Right renal cortex interstitium (tissue), 3 donors: ENCODE results near the gene BBS9. TPM values are rescaled to one million over a fixed set of nuclear protein-coding genes. Genes with fewer than 3 reads are reported as not detected.
"Not testable (repeated sequence)": the region's sequence is repeated elsewhere in the genome, so short reads cannot be mapped to it uniquely, and the experiment has no call there.

Source experiments
- DNase-seq, 3 donors: peaks; one replicate each; pipeline ENCODE4 v3.0.0-alpha.2; 2013; ENCODE audit warnings: low read depth in 3 of 3, low spot score in 2 of 3
- polyA plus RNA-seq, 3 donors: library from polyadenylated mRNA; unstranded; fragments of 120-200 nt; gene quantifications; one replicate each; pipeline ENCODE4 v1.2.1, GENCODE V29; 2013; ENCODE audit not compliant: insufficient read length in 3 of 3

Gene BBS9
- polyA plus RNA-seq, 3 donors: 15.6 to 19.3 (median 16.3) TPM

DNA sequence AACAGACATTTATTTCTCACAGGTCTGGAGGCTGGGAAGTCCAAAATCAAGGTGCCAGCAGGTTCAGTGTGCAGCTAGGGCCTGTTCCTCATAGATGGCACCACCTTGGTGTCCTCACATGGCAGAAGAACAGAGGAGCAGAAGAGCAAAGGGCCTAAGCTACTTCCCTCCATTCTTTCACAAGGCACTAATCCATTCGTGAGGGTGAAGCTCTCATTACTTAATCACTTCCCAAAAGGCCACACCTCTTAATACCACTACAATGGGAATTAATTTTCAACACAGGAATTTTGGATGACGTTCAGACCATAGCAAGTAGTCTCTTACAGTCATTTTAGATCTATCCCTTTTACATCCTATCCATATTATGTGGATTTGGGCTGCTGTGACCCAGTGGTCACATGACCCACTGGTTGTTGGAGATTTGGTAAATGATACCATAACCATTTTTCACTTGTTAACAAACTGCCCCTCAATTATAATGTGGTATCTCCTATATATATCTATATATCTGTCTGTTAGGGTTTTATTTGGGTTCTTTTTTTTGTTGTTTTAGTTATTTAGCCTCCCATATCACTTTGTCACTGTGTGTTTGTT lies 63.4 kb downstream of the BBS9 start:
- no peak for DNase-seq

- DNase-seq: no peak
These were observed 64.0 kb downstream of the BBS9 start for GRCh38 chr7:33193308-33193864.

- no peak for DNase-seq
These were observed 65.9 kb downstream of the BBS9 start for GRCh38 chr7:33195264-33195663.

DNA sequence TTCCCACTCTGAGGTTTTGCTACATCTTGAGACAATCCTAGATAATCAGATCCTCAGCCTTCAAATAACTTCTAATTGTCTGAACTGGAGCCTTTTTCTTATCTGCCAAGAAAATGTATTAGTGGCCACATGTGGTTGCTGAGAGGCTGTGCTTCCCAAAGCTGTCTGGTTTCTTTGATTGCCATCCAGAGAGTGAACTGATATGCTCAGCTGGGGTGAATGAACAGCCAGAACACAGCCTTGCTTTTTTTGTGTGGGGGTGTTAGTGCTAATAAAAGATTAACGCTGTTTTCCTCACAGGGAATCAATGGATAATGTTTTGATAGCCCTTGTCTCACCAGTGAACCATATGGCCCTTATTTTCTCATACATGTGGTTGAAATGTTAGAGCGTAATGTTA lies 66.9 kb downstream of the BBS9 start:
- no peak for DNase-seq

DNA sequence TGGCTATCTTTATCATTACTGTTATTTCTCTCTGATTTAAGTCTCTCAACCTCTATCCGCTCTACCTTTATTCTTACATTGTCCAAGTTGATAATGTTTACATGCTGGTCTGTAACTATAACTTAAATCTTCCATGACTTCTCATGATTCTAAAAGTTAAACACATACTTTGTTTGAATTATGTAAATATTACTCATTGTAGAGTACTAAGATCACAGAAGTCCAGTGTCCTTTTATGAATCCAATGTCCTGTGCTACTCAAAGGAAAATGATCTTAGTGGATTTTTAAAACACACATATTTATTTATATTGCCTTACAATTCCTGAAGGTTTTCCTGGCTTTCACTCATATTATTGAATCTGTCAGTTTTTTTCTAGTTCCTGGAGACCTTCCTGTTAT lies 70.9 kb downstream of the BBS9 start:
- DNase-seq: no peak

DNA sequence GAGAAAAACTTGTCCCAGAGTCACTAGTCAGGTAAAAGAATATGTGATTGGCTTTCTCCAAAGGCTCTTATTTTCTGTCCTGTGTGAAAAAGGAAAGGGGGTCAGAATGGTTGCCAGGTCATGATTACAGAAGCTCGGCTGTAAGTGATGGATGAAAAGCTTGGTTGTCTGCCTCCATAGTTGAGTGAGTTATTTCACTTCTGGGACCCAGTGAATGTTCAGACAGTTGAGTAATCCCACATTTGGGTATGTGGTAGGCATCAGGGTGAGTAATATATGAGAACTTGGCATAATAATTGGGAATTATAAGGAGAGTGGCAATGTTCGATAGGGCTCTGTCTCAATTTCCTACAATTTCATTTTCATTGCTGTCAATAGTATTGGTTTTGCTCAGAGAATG lies 72.5 kb downstream of the BBS9 start:
- no peak for DNase-seq

GRCh38 chr7:33210958-33211357 lies 81.6 kb downstream of the BBS9 start:
- no peak for DNase-seq

DNA sequence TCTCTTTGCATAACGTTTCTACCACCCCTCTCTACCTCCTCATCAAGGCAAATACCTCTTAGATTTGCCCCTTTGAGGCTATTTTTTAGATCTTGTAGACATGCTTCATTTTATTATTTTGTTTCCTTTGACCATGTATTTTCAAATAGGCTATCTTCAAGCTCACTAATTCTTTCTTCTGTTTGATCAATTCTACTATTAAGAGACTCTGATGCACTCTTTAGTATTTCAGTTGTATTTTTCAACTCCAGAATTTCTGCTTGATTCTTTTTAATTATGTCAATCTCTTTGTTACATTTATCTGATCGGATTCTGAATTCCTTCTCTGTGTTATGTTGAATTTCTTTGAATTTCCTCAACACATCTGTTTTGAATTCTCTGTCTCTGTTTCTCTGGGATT lies 82.8 kb downstream of the BBS9 start:
- DNase-seq: no peak

GRCh38 chr7:33215992-33216391 lies 86.6 kb downstream of the BBS9 start:
- DNase-seq: no peak

- no peak for DNase-seq
These were observed 88.2 kb downstream of the BBS9 start for GRCh38 chr7:33217595-33217994.

- DNase-seq: not testable (repeated sequence)
These were observed 89.6 kb downstream of the BBS9 start for GRCh38 chr7:33218841-33219535.

GRCh38 chr7:33220231-33220630 lies 90.9 kb downstream of the BBS9 start:
- no peak for DNase-seq

GRCh38 chr7:33221390-33221789 lies 92.0 kb downstream of the BBS9 start:
- DNase-seq: no peak

- no peak for DNase-seq
These were observed 103.3 kb downstream of the BBS9 start for GRCh38 chr7:33232632-33233145.

DNA sequence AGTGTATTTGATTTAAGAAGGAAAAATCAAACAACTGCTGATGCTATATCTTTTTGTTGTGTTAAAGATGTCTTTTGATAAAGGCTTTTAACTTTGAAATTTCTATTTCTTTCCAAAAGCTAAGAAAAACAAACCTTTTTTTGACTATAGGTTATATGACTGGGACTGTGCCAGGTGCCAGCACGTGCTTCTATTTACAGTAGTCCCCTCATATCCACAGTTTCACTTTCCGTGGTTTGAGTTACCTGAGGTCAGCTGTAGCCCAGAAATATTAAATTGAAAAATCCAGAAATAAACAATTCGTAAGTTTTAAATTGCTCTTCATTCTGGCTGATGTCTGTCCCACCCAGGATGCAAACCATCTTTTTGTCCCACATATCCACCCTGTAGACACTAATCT lies 104.3 kb downstream of the BBS9 start:
- no peak for DNase-seq

DNA sequence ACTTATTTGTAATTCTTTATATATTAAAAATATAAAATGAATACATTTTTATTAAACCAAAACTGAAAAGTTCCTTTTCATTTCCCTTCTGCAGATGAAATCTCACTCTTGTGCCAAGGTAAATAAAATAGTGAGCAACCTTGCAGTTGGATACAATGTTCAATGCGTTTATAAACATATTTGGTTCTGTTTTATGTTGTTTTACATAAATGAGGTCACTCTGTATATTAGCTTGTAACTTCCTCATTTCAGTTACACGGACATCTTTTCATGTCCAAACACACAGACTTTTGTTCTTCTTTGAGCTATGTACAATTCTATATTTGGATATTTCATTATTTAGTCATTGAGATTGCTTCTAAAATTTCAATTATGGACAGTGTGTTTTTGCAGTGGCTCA lies 107.7 kb downstream of the BBS9 start:
- DNase-seq: no peak

GRCh38 chr7:33243319-33243881 lies 114.0 kb downstream of the BBS9 start:
- DNase-seq: peak in 2 of 3 donors; percentile 40 to 44

DNA sequence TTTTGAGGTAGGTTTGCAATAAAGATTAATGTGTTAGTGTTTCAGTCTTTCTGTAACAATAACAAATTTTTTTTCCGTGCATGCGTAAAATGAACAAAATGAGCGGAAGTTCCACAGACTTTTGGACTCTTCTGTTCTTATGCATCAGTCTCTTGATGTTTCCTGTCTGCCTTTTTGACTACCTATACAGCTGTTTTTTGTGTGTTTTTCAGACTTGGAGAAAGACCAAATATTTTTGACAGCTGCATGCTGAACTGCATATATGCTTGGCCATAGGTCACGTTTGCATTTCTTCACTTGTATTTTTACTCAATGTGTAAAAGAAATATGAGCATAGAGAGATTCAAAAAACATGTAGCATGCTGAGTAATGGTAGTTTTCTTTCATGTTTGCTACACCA lies 119.3 kb downstream of the BBS9 start:
- DNase-seq: no peak

- DNase-seq: no peak
These were observed 121.1 kb downstream of the BBS9 start for GRCh38 chr7:33250421-33250871.

DNA sequence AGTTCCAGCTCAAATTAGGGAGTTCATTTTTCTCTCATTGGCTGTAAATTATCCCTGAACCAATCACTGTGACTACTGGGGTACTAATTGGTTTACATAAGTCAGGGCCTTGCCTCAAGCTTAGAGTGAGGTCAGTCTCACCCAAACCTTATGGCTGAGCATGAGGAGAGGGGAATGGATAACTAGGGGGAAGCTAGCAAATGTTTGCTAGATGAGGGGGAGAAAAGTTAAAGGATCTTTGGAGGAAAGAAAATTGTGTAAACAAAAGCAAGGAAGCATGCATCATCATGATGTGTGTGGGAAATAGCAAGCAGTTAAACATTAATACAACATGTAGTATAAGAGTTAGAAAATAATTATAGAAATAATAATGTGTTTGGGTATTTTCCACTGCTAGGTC lies 121.9 kb downstream of the BBS9 start:
- DNase-seq: no peak

DNA sequence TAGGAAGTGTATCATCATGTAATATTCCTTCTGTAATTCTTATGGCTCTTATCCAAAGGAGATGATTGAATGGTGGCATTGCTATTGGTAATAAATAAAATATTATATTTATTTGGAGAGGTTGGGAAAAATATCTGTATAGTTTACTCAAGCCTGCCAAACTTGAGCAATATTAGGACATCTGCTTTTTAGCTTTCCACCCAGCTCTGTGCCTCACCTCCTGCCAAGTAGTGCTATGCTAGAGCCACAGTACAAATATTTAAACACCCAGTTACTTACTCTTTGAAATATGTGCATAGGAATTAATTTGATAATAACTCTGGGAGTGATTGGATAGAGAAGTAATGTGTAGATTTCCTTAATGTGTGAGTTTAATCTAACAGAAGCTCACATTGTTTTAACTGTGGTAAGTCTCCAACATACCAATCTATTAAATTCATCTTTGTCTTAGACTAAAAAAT lies 129.2 kb downstream of the BBS9 start:
- no peak for DNase-seq

DNA sequence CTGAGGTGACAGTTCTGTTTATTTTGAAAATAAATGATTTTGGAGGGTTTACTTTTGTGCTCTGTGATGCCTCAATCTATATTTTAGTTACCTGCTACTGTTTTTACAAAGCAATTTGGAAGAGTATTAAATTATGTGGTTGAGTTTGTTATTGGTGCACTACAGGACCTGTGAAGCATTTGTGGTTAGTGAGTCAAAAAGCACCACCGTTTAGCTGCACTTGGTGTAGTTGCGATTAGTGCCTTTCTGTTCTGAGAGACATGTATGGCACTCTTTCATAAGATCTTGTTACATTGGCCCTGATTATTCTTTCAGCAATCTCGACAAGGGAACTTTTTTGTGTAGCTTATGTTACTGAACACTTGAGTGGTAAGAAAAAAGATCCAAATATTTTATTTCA lies 132.2 kb downstream of the BBS9 start:
- no peak for DNase-seq
